Esophagus squamous epithelium (tissue), 5 donors: ENCODE results near the gene IL1R2. TPM values are rescaled to one million over a fixed set of nuclear protein-coding genes. Genes with fewer than 3 reads are reported as not detected.

Experiments used
- DNase-seq: peaks from one replicate; lab custom pipeline; 2025; lab: John Stamatoyannopoulos, UW
- H3K27ac ChIP-seq, 4 donors: fragments of 200-600 bp; sonication (generic); one replicate each; pipeline ENCODE4 v1.5.1; 2016 to 2019; ENCODE audit warnings: mild to moderate bottlenecking in 1 of 4
- H3K27me3 ChIP-seq, 4 donors: fragments of 200-600 bp; sonication (generic); 1 replicate in 3 of 4; 2 replicates in 1 of 4; pipeline versions ENCODE4 v1.5.1 to v1.6.0; 2017 to 2021; ENCODE audit warnings: antibody characterized with exemption in 1 of 4
- H3K36me3 ChIP-seq, 3 donors: fragments of 200-600 bp; sonication (generic); one replicate each; pipeline ENCODE4 v1.5.1; 2016 to 2019
- H3K4me1 ChIP-seq, 3 donors: fragments of 200-600 bp; sonication (generic); one replicate each; pipeline ENCODE4 v1.5.1; 2017 to 2019
- H3K4me3 ChIP-seq, 4 donors: fragments of 200-600 bp; sonication (generic); 1 replicate in 3 of 4; 2 replicates in 1 of 4; pipeline ENCODE4 v1.5.1; 2016 to 2019; ENCODE audit warnings: mild to moderate bottlenecking in 2 of 4, moderate library complexity in 1 of 4
- H3K9me3 ChIP-seq, 3 donors: fragments of 200-600 bp; sonication (generic); one replicate each; pipeline ENCODE4 v1.5.1; 2016 to 2019
- POLR2A ChIP-seq, 4 donors: fragments of 450-650 bp; IDR thresholded peaks; one replicate each; pipeline ENCODE4 v1.6.1; 2017; ENCODE audit warnings: antibody characterized with exemption in 4 of 4, mild to moderate bottlenecking in 4 of 4, moderate library complexity in 3 of 4
- WGBS, 2 donors: methylation state at CpG; one replicate each; pipeline ENCODE4 v1.1.5; 2018; 5-methylcytosine and 5-hydroxymethylcytosine counted together
- intact Hi-C: fragments of 100-400 bp; cut with DNase I; formaldehyde crosslinking; loops from one replicate; pipeline ENCODE4 v1.15.0; 2022
- total RNA-seq, 4 donors: library from RNA; depleted of rRNA; stranded (reverse); fragments of >200 nt; gene quantifications; one replicate each; pipeline ENCODE4 v1.1.0, GENCODE V29; 2016
- TF ChIP-seq, protein P1 (sequence below), 6 experiments: fragments of 450-650 bp in 4 of 6; fragments of 200-600 bp in 2 of 6; sonication (generic) in 2 of 6; IDR thresholded peaks; one replicate each; pipeline ENCODE4 v1.5.1; 2016 to 2019; ENCODE audit warnings: antibody characterized with exemption in 6 of 6, mild to moderate bottlenecking in 4 of 6, moderate library complexity in 4 of 6
- donor health status: DM: yes; HTN: yes; CAD: no.

The IL1R2 gene
- total RNA-seq, 4 donors from 2014 or later: 24.1 to 182 (median 78.0) TPM

DNA sequence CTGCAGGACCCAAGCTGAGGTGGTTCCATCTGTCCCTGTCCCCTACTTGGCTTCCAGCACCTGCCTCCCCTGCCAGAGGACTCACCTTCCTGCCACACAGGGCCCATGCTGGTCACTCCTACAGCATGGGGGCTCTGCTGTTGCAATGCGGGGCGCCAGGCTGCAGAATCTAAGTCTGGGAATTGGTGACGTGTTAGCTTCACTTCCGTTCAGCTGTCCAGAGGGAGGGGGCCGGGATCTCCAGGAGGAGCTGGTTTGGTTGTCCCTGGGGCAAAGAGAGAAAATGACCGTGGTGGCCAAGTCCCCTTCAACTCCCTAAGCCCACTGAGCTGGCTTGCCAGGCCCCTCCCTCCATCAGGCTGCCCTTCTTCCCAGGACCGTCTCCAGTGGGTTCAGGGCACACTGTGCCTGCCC lies 69.5 kb downstream of the IL1R2 start:
- no peak overlapping the region for H3K4me3 ChIP-seq
- peak overlapping the region in 3 of 4 donors; percentile 72 to 93 (median 89) for H3K27ac ChIP-seq
- no peaks in the 10 kb centered on the region for H3K36me3 ChIP-seq
- H3K9me3 ChIP-seq: peaks cover 0 to 13% (median 0%) of the 10 kb centered on the region in 3 donors
- no peaks in the 10 kb centered on the region for H3K27me3 ChIP-seq
- intact Hi-C loops: no loop called here
- H3K4me1 ChIP-seq: peaks cover 34 to 85% (median 45%) of the 10 kb centered on the region in 3 donors
- no peak for DNase-seq
- WGBS, 2 donors: 88 to 100% methylated on average over 1 to 2 of the region's 7 CpGs
- TF ChIP-seq, protein P1, sequence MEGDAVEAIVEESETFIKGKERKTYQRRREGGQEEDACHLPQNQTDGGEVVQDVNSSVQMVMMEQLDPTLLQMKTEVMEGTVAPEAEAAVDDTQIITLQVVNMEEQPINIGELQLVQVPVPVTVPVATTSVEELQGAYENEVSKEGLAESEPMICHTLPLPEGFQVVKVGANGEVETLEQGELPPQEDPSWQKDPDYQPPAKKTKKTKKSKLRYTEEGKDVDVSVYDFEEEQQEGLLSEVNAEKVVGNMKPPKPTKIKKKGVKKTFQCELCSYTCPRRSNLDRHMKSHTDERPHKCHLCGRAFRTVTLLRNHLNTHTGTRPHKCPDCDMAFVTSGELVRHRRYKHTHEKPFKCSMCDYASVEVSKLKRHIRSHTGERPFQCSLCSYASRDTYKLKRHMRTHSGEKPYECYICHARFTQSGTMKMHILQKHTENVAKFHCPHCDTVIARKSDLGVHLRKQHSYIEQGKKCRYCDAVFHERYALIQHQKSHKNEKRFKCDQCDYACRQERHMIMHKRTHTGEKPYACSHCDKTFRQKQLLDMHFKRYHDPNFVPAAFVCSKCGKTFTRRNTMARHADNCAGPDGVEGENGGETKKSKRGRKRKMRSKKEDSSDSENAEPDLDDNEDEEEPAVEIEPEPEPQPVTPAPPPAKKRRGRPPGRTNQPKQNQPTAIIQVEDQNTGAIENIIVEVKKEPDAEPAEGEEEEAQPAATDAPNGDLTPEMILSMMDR (IDR thresholded peaks at IDR 0.05): no peak
- TF ChIP-seq POLR2A (IDR thresholded peaks at IDR 0.05): no peak

DNA sequence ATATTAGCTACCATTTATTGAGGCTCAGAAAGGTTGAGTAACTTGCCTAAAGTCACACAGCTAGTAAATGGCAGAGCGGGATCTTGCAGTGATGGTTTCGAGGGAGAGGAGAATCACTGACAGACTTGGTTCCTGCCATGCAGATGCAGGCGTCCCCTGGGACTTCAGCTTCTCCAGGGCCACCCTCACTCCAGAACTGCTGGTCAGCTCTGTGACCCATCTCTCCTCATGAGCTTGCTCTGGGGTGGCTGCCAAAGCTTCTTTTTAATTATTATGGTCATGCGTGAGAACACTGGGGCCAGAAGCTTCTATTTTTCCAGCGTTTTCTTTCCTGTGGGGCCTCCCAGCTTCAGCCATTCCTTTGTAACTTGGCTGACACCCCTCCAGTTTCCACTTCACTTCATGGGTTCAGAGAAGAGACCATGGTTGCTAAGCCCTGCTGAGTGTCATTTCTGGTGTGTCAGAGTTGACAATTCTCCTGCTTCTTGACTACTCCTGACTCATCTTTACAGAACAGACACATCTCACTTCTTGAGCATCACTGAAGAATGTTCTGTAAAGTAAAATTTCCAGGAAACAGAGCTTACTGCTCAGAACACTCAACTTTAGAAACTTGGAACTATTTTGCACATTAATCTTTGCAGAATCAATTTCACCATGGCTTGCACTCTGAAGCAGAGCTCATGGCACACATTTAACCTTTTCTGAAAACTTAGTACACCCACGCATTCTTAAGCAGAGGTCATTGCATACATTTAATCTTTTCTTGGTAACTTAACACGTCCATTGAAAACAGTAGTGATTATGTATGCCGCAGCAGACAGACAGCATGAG lies 70.4 kb downstream of the IL1R2 start:
- no peak for DNase-seq

DNA sequence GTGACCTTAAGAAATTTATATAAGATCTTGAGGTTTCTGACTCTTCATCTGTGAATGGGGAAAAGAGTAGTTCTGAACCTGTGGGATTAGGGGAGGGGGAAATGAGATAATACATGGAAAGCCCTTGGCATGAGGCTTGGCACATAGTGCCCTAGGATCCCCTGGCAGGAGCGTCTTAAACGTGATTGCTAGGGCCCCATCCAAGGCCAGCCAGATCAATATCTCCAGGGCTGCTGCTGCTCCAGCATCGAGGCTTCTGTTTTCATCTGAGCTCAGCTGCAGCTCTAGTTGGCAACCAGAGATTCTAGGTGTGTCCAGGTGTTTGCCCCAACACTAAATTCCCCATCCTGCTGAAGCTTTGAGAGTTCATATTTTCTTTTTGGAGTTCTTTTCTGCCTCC lies 71.0 kb downstream of the IL1R2 start:
- no peak for DNase-seq
- Histone ChIP-seq H3K9me3 (peaks cover 0 to 13% (median 0%) of the 10 kb centered on the region in 3 donors), H3K36me3 (no peaks in the 10 kb centered on the region), H3K27ac (peak overlapping the region; percentile 87 to 96 (median 91)), H3K27me3 (no peaks in the 10 kb centered on the region), H3K4me3 (no peak overlapping the region), H3K4me1 (peaks cover 34 to 77% (median 44%) of the 10 kb centered on the region in 3 donors)
- intact Hi-C loops: no loop called here
- WGBS, 2 donors: 28 to 52% methylated on average over 3 of the region's 3 CpGs
- TF ChIP-seq POLR2A (IDR thresholded peaks at IDR 0.05): no peak
- TF ChIP-seq, protein P1 (IDR thresholded peaks at IDR 0.05): no peak

More for the DNA sequence above, 70.4 kb downstream of the IL1R2 start:
- intact Hi-C loops: no loop called here
- peaks cover 0 to 13% (median 0%) of the 10 kb centered on the region in 3 donors for H3K9me3 ChIP-seq
- TF ChIP-seq, protein P1 (IDR thresholded peaks at IDR 0.05): no peak
- no peak for TF ChIP-seq POLR2A (IDR thresholded peaks at IDR 0.05)
- no peaks in the 10 kb centered on the region for H3K36me3 ChIP-seq
- no peak overlapping the region for H3K4me3 ChIP-seq
- peak overlapping the region in 3 of 4 donors; percentile 89 to 96 (median 93) for H3K27ac ChIP-seq
- 60 to 67% methylated on average over 8 of the region's 8 CpGs for WGBS, 2 donors
- peaks cover 34 to 79% (median 44%) of the 10 kb centered on the region in 3 donors for H3K4me1 ChIP-seq
- H3K27me3 ChIP-seq: no peaks in the 10 kb centered on the region

DNA sequence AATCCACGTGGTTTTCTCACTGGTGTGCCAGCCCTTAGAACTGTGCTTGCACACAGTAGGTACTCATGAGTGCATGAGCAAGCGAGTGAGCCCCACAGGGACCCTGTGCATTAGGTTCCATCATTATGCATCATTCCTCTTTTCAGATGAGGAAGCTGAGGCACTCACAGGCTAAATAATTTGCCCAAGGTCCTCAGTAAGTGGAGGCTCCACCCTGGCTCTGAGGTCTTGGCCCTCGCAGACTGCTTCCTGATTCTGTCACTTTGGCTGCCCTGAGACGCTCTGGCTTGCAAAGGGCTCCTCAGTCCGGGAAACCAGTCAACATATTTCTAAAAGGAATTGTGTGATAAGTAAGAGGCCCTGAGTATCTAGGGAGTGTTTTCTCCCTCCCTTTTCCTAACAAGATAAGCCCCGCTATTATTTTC lies 71.7 kb downstream of the IL1R2 start:
- Histone ChIP-seq H3K9me3 (peaks cover 0 to 13% (median 0%) of the 10 kb centered on the region in 3 donors), H3K4me3 (no peak overlapping the region), H3K36me3 (no peaks in the 10 kb centered on the region), H3K4me1 (peaks cover 34 to 74% (median 41%) of the 10 kb centered on the region in 3 donors), H3K27me3 (no peaks in the 10 kb centered on the region), H3K27ac (peak overlapping the region; percentile 87 to 96 (median 91))
- 24 to 34% methylated on average over 6 of the region's 6 CpGs for WGBS, 2 donors
- no peak for TF ChIP-seq POLR2A (IDR thresholded peaks at IDR 0.05)
- TF ChIP-seq, protein P1 (IDR thresholded peaks at IDR 0.05): no peak
- intact Hi-C loops: no loop called here
- no peak for DNase-seq
